ENCODE measurements around the gene TM4SF5.

TM4SF5 gene

GRCh38 chr17:4735876-4736651 lies 35.6 kb upstream of the TM4SF5 start:
- H3K36me3 ChIP-seq (ENCODE audit: insufficient read depth, low read length): no peaks in the 10 kb centered on the region
- no peak overlapping the region for H3K27ac ChIP-seq
- H3K9me3 ChIP-seq (ENCODE audit: low read depth, low read length): no peaks in the 10 kb centered on the region
- no peak overlapping the region for H3K9ac ChIP-seq (ENCODE audit: insufficient read length)
- DNase-seq (ENCODE audit: low read depth, low spot score): no peak
- TF ChIP-seq EZH2 (IDR thresholded peaks at IDR 0.05) (no peak), FOXP2 (optimal IDR thresholded peaks at IDR 0.05; ENCODE audit: control extremely low read depth, extremely low read length, insufficient read depth) (no peak), POLR2AphosphoS5 (IDR thresholded peaks at IDR 0.05; ENCODE audit: borderline replicate concordance, low read depth, low read length) (no peak)
- H3K4me3 ChIP-seq: no peak overlapping the region

GRCh38 chr17:4738136-4739121 lies 33.3 kb upstream of the TM4SF5 start:
- H3K9me3 ChIP-seq (ENCODE audit: low read depth, low read length): no peaks in the 10 kb centered on the region
- H3K9ac ChIP-seq (ENCODE audit: insufficient read length): no peak overlapping the region
- no peaks in the 10 kb centered on the region for H3K36me3 ChIP-seq (ENCODE audit: insufficient read depth, low read length)
- no peak for DNase-seq (ENCODE audit: low read depth, low spot score)
- H3K4me3 ChIP-seq: peak overlapping the region; percentile 76
- no peak overlapping the region for H3K27ac ChIP-seq
- no peak for TF ChIP-seq FOXP2 (optimal IDR thresholded peaks at IDR 0.05; ENCODE audit: control extremely low read depth, extremely low read length, insufficient read depth)
- TF ChIP-seq EZH2 (IDR thresholded peaks at IDR 0.05): peak; percentile 61

GRCh38 chr17:4739122-4740024 lies 32.3 kb upstream of the TM4SF5 start, which contains the start of the genes CXCL16 and ZMYND15:
Gene CXCL16 (minus strand): TSS chr17:4739928. CDS start chr17:4739339, 589 bp downstream.
Gene ZMYND15 (plus strand): TSS chr17:4739833. CDS start chr17:4740549, 716 bp downstream.
- Histone ChIP-seq H3K36me3 (ENCODE audit: insufficient read depth, low read length) (no peaks in the 10 kb centered on the region), H3K9me3 (ENCODE audit: low read depth, low read length) (no peaks in the 10 kb centered on the region), H3K9ac (ENCODE audit: insufficient read length) (peak within 1 kb of the TSS; percentile 32), H3K27ac (no peak within 1 kb of the TSS), H3K4me3 (peak within 1 kb of the TSS; percentile 76)
- TF ChIP-seq EZH2 (IDR thresholded peaks at IDR 0.05) (no peak), FOXP2 (optimal IDR thresholded peaks at IDR 0.05; ENCODE audit: control extremely low read depth, extremely low read length, insufficient read depth) (no peak), POLR2AphosphoS5 (IDR thresholded peaks at IDR 0.05; ENCODE audit: borderline replicate concordance, low read depth, low read length) (no peak)
- no peak for DNase-seq (ENCODE audit: low read depth, low spot score)

- Histone ChIP-seq H3K36me3 (ENCODE audit: insufficient read depth, low read length) (no peaks in the 10 kb centered on the region), H3K9ac (ENCODE audit: insufficient read length) (no peak overlapping the region), H3K27ac (no peak overlapping the region), H3K9me3 (ENCODE audit: low read depth, low read length) (no peaks in the 10 kb centered on the region), H3K4me3 (peak overlapping the region; percentile 76)
- TF ChIP-seq EZH2 (IDR thresholded peaks at IDR 0.05): no peak
- TF ChIP-seq FOXP2 (optimal IDR thresholded peaks at IDR 0.05; ENCODE audit: control extremely low read depth, extremely low read length, insufficient read depth): no peak
- no peak for TF ChIP-seq POLR2AphosphoS5 (IDR thresholded peaks at IDR 0.05; ENCODE audit: borderline replicate concordance, low read depth, low read length)
- no peak for DNase-seq (ENCODE audit: low read depth, low spot score)
These were observed 31.7 kb upstream of the TM4SF5 start for GRCh38 chr17:4740025-4740351.

GRCh38 chr17:4740584-4740983 lies 31.1 kb upstream of the TM4SF5 start:
- Histone ChIP-seq H3K9ac (ENCODE audit: insufficient read length) (no peak overlapping the region), H3K9me3 (ENCODE audit: low read depth, low read length) (no peaks in the 10 kb centered on the region), H3K4me3 (no peak overlapping the region), H3K27ac (no peak overlapping the region), H3K36me3 (ENCODE audit: insufficient read depth, low read length) (no peaks in the 10 kb centered on the region)
- TF ChIP-seq POLR2AphosphoS5 (IDR thresholded peaks at IDR 0.05; ENCODE audit: borderline replicate concordance, low read depth, low read length) (no peak), EZH2 (IDR thresholded peaks at IDR 0.05) (no peak), FOXP2 (optimal IDR thresholded peaks at IDR 0.05; ENCODE audit: control extremely low read depth, extremely low read length, insufficient read depth) (no peak)
- no peak for DNase-seq (ENCODE audit: low read depth, low spot score)

GRCh38 chr17:4741544-4741943 lies 30.1 kb upstream of the TM4SF5 start:
- H3K27ac ChIP-seq: no peak overlapping the region
- DNase-seq (ENCODE audit: low read depth, low spot score): no peak
- H3K9ac ChIP-seq (ENCODE audit: insufficient read length): no peak overlapping the region
- no peaks in the 10 kb centered on the region for H3K36me3 ChIP-seq (ENCODE audit: insufficient read depth, low read length)
- no peaks in the 10 kb centered on the region for H3K9me3 ChIP-seq (ENCODE audit: low read depth, low read length)
- H3K4me3 ChIP-seq: no peak overlapping the region
- TF ChIP-seq FOXP2 (optimal IDR thresholded peaks at IDR 0.05; ENCODE audit: control extremely low read depth, extremely low read length, insufficient read depth) (no peak), POLR2AphosphoS5 (IDR thresholded peaks at IDR 0.05; ENCODE audit: borderline replicate concordance, low read depth, low read length) (no peak), EZH2 (IDR thresholded peaks at IDR 0.05) (no peak)

- H3K9me3 ChIP-seq (ENCODE audit: low read depth, low read length): no peaks in the 10 kb centered on the region
- no peak overlapping the region for H3K9ac ChIP-seq (ENCODE audit: insufficient read length)
- no peaks in the 10 kb centered on the region for H3K36me3 ChIP-seq (ENCODE audit: insufficient read depth, low read length)
- DNase-seq (ENCODE audit: low read depth, low spot score): no peak
- H3K27ac ChIP-seq: no peak overlapping the region
- TF ChIP-seq EZH2 (IDR thresholded peaks at IDR 0.05) (no peak), POLR2AphosphoS5 (IDR thresholded peaks at IDR 0.05; ENCODE audit: borderline replicate concordance, low read depth, low read length) (no peak), FOXP2 (optimal IDR thresholded peaks at IDR 0.05; ENCODE audit: control extremely low read depth, extremely low read length, insufficient read depth) (no peak)
- H3K4me3 ChIP-seq: no peak overlapping the region
These were observed 29.6 kb upstream of the TM4SF5 start for GRCh38 chr17:4742133-4742532.
